ENCODE measurements around the gene CLP1.
"Not testable (repeated sequence)": the region's sequence is repeated elsewhere in the genome, so short reads cannot be mapped to it uniquely, and the experiment has no call there.

CLP1 gene

DNA sequence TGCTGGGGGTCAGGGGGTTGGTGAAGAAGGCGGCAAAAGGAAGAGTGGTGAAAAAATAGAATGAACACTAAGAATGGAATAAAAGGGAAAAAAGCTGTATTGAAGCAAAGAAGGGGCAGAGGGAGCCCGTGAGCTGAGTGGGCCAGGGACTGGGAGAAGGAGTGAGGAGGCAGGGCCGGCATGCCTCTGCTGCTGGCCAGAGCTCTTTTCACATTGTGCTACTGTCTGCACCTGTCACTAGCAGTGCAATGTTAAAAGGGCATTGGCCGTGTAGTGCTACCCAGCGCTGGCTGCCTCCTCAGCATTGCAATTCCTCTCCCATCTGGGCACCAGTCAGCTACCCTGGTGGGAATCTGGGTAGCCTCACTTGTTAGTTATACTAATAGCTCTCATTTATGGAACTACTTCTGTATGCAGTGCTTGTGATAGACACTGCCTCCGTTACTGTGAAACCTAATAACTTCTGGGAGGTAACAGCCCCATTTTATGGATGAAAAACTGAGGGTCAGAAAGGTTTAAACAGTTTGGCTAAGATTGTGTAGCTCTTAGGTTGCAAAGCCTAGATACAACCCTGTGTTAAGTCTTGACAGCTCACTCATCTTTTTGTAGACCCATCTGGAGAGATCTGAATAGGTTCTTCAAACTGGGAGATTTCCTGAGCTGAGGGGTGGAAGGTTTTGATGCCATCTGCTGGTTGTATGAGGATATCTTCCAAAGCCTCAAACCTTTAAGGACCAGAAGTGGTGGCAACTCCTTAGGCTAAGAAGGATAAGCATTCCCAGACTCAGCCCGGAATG lies 16.4 kb upstream of the CLP1 start:
- peak; percentile 58 for DNase-seq

DNA sequence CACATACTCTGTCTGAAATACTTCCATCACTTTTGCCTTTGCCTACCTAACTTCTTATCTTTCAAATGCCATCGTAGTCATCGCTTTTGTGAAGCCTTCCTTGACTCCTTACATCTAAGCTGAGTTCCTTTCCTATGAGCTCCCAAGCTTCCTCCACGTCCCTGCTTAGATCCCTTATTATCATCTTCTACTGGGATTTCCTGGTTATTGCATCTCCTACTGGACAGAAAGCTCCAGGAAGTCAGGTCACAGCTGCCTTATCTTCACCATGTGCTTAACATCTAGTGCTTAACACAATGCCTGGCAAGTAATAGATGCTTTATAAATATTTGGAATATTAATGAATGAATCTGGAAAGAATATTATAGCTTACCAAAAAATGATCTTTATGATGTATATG lies 13.8 kb upstream of the CLP1 start:
- DNase-seq = no peak

DNA sequence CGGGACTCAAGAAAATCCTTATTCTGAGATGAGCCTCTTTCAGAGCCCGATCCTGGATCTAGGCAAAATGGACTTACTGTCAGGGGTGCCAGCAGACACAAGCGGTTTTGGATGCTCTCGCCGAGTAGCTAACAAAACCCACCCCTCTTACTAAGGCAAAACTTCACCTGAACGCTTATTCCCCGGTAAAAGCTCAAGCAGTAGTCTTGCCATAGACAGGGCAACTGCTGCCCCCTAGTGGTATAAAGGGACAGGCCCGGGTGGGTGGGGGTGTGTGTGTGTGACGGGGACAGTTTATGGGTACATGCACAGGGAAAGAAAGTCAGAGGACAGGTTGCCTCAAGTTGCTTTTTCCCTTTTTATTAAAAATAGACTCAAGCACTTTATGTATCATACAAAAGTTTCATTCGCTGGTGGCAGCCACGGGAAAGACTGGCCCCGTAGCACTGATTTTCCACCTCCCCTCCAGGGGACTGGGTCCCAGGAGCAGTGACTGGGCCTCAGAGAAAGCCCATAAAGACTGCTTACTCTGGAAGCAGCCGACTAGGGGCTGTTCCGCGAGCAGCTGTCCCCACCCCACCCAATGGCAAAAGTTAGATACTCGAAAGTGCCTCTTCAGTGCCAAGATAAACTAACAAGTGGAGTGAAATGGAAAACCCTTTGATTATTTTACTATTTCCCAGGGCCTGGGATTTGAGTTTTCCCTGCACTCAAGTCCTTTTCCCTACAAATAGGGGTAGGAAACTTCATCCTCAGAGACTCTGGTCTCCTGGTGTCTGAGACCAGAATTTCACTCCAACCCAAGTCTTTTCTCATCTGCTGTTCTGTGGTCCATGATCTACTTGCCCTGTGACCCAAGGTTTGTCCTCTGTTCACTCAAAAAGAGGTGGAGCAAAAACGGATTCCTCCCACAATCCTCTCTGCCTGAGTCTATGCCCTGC lies 12.5 kb upstream of the CLP1 start:
- DNase-seq = peak; percentile 87

DNA sequence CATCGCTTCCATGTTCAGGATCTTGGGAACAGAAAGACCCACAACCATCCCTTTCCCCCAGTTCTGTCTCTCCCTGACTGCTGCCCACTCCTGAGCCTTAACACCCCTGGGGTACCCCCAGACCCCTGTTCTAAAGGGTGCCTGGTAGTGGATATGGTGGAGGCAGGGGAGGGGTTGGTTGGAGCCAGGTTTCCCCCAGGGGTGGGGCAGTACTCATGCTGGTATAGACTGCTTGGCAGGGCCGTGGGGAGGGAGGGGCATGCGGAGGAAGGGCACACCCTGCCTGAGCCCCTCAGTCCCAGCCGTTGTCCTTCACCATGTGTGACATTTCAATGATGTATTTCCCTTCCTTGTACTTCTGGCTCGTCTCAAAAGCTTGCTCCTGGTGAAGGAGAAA lies 11.9 kb upstream of the CLP1 start:
- DNase-seq = no peak

DNA sequence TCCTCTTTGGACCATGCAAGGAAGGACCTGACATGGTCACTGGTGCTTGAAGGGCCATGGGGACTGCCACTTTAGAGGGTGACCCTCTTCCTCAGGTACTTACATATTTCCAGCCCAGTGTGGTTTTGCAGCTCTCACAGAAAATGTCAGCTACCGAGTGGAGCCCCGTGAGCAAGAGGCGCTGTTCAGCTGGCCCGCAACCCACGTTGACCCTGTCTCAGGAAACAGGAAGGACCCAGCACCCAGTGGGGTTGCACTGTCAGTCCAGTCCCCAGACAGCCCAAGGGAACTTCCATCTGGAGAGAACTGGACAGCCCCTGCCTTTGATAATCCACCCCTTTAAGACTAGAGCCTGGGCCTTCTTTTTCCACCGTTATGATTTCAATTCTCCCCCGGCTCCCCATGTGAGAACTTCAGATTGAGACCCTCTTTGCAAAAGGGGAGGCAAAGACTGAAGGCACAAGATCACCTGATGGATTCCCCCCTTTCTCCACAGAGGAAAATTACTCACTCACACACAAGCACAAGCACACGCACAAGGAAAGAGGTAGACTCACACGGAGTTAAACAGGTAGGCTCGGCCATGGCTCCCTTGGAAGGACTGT lies 11.3 kb upstream of the CLP1 start:
- DNase-seq = no peak

DNA sequence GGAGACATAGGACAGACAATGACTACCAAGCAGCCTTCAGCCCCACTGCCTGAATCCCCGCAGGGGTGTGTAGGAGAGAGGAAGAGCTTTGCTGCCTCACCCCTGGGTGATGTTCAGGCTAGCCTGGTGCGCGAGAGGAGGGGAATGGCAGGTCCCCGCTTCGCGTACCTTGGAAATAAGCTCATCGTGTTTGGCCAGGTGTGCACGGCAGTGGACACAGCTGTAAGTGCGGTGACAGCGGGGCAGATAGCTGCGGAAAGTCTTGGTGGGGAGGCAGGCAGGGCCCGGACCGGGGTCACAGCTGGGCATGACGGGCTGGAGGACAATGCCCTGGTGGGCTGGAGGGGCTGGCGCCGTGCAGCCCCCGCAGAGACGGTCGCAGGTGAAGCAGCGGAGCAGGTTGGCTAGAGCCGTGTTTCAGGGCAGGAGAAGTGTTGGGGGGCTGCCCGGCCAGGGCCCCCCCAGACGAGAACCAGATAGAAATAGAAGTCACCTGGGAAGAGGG lies 10.7 kb upstream of the CLP1 start:
- no peak for DNase-seq

DNA sequence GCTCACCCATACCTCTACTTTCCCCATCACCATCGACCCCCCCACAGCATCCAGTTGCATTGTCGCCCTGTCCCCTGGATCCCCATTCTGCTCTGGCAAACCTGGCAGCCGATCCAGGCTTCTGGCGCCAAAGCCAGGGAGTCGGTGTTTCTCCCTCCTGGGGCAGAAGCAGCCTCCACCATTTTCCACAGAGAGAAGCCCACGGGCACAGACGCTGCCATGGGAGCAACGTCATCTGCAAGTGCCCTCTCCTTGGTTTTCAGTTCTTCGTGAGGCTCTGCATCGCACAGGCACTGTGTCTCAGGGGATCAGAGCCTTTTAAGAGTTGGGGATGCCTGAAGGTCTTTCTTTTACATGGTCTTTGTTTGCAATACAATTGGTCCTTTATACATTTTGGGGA lies 10.2 kb upstream of the CLP1 start:
- peak; percentile 44 for DNase-seq

DNA sequence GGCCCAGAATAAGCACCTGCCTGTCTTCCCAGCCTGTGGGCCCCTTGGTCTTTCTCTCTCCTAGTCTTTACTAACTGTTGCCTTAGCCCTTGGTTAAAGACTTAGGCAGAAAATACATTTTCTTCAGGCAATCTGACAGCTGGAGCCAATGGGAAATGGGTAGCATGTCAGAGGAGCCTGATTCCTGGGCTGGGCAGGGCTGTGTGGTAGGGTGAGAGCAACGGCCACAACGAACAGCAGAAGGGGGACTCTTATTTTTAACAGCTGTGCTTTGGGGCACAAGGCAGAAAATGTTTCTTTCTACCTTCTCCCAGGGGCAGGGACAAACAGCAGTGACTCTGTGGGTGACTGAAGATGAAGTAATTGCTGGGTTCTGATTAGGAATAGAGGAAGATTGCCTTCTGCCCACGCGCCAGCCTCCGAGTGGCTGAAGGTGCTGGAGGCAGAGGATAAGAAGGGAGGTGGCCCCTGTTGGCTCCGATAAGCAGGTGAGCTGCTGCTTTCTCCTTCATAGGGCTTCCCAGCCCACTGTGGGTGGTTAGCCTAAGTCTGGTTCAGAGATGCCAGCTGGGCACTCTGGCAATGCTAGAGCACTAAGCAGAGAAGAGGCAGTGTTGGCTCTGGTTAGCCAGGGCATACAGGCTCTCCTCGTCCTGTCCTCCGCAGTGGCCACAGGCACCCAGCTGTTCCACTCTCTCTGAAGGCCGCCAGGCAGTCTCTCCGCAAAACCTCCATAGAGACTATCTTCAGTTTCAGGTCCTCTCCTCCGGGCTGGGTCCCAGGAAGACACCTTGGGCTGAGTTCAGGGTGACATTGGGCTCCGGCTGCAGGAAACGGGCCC lies 9.4 kb upstream of the CLP1 start:
- peak; percentile 38 for DNase-seq

DNA sequence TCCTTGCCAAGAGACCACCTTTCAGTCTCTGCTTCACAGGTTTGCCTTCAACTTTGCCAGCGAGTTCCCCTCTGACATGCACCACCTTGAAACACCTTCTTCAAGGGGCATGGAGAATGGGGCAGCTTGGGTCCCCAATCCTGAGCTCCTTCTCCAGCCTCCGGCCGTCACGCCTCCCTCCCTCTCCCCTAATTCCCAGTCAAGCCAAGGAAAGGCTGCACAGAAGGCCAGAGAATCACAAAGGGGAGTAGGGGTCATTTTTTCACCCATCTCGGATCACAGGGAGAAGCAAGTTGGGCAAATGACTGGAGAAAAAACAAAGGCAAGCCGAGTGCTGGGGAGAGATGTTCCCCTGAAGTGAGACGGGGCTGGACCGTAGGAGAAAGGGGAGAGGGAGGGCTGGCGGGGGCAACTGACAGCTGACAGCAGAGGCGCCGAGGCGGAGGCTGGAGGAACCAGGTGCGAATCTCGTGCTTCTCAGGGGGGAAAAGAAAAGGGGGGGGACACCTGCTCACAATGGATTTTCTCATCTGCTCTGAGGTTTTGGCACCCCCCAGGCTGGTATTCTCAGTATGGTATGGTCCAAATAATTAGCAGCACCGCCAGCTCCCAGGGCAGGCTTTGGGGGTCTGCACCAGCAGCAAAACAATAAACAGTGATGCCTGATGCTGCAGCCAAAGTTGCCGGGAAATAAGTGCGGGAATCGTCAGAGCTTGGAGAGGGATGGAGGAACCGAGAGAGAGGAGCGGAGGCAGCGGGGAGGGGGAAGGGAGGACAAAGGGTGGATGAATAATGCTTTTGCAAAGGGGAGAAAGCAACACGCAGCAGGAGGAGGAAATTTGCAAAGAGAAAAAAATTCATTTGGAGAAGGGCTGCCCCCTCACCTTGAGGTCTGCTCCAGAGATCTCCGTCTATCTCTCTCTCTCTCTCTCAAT lies 8.5 kb upstream of the CLP1 start:
- DNase-seq = peak; percentile 38

DNA sequence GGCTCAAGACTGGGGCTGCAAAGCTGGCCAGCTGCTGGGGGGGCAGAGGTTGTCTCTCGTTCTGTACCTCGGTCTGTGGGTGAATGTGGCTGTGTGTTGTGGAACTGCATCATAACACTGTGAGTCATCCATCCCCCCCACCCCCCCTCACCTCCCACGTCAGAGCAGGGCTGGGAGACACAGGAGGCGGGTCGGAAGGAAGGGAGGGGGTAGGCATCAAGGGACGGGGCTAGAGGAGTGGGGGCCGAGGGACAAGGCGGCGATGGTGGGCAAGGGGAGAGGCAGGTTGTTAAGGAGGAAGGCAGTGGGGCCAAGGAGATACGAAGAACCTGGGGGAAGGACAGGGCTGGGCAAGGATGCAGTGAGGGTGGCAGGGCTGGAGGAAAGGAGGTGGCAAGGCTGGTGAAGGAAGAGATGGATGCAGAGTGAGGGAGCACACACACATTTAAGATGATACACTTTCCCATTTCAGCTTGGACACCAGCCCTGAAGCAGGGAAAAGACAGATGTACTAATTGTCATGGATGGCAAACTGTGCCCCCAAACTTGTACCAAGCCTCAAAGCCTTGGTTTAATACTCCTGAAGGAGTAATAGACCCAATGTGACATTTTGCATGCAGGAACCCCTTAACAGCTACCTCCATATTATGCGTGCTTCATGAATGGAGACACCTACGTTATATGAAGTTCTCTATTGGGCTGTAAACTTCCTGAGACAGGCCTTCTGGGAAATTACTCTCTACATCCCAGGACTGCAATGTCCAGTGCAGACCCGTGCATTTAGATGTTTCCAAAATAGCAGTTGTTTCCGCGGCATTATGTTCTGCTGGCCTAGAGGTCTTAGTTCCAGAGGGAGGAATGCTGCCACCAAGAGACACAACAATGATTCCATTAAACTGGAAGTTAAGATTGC lies 7.5 kb upstream of the CLP1 start, which contains the start of gene YPEL4:
Gene YPEL4, minus strand, starts transcription at position 87 of the 913 bp plus-strand sequence. CDS start 2,805 bp downstream, outside the sequence.
- peak; percentile 90 for DNase-seq

DNA sequence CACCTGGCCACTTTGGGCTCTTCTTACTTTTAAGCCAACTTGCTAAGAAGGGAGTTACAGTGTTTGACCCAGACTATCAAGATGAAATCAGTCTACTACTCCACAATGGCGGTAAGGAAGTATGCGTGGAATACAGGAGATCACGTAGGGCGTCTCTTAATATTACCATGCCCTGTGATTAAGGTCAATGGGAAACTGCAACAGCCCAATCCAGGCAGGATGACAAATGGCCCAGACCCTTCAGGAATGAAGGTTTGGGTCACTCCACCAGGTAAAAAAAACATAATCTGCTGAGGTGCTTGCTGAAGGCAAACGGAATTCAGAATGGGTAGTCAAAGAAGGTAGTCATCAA lies 6.8 kb upstream of the CLP1 start:
- DNase-seq = no peak

DNA sequence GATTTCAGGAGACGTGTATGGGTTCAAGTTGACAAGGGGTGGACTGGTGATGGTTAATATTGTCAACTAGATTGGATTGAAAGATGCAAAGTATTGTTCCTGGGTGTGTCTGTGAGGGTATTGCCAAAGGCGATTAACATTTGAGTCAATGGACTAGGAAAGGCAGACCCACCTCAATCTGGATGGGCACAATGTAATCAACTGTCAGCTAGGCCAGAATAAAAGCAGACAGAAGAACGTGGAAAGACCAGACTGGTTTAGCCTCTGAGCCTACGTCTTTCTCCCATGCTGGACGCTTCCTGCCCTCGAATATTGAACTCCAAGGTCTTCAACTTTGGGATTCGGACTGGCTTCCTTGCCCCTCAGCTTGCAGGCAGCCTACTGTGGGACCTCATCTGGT lies 6.2 kb upstream of the CLP1 start:
- DNase-seq = no peak

DNA sequence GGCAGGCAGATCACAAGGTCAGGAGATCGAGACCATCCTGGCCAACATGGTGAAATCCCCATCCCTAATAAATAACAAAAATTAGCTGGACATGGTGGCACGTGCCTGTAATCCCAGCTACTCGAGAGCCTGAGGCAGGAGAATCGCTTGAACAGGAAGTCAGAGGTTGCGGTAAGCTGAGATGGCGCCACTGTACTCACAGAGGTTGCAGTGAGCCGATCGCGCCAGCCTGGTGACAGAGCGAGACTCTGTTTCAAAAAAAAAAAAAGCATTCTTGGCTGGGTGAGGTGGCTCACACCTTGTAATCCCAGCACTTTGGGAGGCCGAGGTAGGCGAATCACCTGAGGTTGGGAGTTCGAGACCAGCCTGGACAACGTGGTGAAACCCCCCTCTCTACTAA lies 5.3 kb upstream of the CLP1 start:
- DNase-seq = not testable (repeated sequence)

DNA sequence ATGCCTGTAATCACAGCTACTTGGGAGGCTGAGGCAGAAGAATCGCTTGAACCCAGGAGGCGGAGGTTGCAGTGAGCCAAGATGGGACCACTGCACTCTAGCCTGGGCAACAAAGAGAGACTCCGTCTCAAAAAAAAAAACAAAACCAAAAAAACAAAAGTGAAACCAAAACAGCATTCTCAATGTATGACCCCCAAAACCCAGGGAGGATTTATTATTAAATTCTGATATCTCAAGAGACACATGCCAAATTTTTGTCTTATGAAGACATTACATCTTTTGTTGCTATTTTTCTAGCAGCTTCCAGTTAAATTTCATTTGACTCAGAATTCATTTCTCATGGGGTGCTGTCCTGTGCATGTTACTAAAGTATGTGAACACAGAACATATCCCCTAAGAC lies 4.9 kb upstream of the CLP1 start:
- DNase-seq = no peak

DNA sequence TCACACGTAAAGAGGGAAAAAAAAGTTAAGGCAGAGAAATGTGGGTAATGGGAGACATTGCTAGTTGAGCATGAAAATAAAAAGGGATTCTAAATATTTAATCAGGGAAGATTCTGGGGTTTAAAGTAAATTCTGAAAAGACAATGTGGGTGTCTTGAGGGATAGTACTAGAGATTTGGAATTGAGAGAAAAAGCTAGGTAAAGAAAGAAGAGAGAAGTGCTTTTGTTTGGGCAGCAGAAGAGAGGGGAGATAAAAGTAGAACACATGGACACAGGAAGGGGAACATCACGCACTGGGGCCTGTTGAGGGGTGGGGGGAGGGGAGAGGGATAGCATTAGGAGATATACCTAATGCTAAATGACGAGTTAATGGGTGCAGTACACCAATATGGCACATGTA lies 4.4 kb upstream of the CLP1 start:
- no peak for DNase-seq

DNA sequence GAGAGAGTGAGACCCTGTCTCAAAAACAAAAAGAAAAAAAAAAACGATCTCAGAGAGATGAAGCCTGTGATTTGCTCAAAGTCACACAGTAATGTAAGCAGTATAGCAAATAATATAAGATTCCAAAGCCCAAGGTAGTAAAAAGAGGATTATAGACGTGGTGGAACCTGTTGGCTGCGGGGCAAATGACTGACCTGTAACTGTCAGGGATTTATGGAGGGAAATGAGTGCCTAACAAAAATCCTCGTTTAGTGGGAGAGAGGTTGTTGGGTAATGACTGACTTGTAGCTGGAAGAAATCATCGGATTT lies 723 bp upstream of the CLP1 start:
- no peak for DNase-seq

DNA sequence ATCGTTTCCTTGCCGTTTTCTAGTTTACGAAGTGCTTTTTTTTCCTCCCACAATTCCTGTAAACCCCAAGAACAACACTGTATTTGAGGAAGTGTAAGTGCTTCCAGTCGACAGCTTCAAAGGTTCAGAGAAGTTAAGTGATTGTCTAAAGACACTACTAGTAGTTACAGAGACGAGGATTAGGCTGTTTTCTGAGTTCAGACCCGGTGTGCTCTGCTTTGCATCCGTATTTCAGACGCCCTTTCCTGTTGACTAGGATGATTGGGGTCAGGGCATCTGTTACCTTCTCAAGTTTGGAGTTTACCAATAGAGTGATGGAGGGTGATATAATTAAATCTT lies 430 bp downstream of the CLP1 start:
- no peak for DNase-seq

DNA sequence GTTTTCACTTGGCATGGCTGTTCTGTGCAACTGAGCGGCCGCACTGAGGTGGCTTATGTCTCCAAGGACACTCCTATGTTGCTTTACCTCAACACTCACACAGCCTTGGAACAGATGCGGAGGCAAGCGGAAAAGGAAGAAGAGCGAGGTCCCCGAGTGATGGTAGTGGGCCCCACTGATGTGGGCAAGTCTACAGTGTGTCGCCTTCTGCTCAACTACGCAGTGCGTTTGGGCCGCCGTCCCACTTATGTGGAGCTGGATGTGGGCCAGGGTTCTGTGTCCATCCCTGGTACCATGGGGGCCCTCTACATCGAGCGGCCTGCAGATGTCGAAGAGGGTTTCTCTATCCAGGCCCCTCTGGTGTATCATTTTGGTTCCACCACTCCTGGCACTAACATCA lies 2.1 kb downstream of the CLP1 start:
- DNase-seq = no peak

DNA sequence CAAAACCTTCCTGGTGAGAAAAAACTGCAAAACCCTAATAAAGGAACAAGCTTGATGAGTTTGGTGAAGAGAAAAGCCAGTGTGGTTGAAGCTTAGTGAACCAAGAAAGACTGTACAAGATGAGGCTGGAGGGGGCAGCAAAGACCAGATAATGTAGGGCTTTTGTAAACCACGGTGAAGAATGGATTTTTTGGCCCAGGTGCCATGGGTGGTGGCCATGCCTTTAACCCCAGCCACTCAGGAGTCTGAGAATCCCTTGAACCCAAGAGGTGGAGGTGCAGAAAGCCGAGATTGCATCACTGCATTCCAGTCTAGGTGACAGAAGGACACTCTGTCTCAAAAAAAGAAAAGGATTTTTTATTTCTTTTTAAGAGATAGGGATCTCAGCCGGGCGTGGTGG lies 5.3 kb downstream of the CLP1 start:
- DNase-seq = no peak

DNA sequence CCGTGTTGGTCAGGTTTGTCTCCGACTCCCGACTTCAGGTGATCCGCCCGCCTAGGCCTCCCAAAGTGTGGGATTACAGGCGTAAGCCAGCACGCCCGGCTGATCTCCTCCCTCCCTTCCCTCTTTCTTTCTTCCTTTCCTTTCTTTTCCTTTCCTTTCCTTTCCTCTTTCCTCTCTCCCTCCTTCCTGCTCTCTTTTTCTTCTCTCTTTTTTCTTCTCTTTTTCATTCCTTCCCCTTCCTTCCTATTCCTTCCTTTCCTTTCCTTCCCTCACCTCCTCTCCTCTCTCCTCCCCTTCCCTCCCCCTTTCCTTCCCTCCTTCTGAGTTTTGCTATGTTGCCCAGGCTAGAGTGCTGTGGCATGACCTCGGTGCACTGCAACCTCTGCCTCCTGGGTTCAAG lies 6.4 kb downstream of the CLP1 start:
- no peak for DNase-seq

Data from right hindlimb (tissue), 1 donor.